Left renal pelvis (tissue), 4 donors: ENCODE results near the gene ST3GAL2. TPM values are rescaled to one million over a fixed set of nuclear protein-coding genes. Genes with fewer than 3 reads are reported as not detected.

Experiments used
- DNase-seq, 4 donors: peaks; one replicate each; pipeline ENCODE4 v3.0.0-alpha.2; 2013; ENCODE audit warnings: low read depth in 4 of 4, low spot score in 3 of 4
- polyA plus RNA-seq, 4 donors: library from polyadenylated mRNA; unstranded; fragments of 120-200 nt; gene quantifications; one replicate each; pipeline ENCODE4 v1.2.1, GENCODE V29; 2013; ENCODE audit not compliant: insufficient read length in 4 of 4

The ST3GAL2 gene, protein sequence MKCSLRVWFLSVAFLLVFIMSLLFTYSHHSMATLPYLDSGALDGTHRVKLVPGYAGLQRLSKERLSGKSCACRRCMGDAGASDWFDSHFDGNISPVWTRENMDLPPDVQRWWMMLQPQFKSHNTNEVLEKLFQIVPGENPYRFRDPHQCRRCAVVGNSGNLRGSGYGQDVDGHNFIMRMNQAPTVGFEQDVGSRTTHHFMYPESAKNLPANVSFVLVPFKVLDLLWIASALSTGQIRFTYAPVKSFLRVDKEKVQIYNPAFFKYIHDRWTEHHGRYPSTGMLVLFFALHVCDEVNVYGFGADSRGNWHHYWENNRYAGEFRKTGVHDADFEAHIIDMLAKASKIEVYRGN
- 10 to 100 TPM; 22.3 to 35.3 (median 28.4) TPM for polyA plus RNA-seq

DNA sequence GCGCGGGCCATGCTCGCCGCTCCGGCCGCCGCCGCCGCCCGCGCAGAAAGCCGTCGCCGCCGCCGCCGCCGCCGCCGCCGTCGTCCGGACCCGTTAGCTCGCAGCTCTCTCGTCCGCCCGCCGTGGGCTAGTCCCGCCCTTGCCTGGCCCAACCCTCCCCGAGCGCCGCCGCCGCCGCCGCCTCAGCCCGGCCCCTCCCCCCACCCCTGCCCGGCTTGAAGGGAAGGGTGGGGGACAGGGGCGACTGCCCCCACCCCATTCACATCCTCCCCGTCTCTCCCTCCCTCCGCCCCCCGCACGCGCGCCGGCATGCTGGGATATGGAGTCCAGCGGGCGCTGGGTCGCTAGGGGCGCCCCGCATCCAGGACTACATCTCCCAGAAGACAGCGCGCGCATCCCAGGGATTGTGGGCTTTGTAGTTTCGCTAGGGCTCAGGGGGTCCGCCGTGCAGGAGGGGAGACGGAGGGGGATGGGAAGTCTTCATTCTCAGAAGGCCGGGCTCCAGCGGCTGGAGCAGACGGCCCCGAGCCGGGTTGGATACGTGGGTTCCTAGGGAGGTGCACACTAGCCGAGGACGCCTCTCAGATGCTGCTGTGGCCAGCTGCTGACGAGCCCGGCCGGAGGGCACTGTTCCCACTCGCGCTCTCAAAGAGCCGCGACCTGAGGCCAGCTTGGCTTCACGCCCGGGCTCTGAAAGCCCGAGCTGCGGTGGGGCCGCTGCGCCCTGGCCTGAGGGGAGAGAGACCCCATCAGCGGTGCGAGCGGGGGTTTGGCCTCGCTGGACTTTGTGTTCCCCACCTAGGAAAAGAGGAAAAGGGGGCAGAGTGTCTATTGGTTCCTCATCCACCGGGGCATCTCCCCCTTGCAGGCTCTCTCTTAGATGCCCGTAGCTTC, at the start of gene ST3GAL2:
Gene ST3GAL2 (minus strand): TSS at position 132 of the 894 bp plus-strand sequence. CDS start 40,570 bp downstream, outside the sequence.
- DNase-seq, result peak; percentile 88 to 92 (median 90)

- no peak for DNase-seq
Observed at GRCh38 chr16:70484867-70485266, 46.0 kb upstream of the ST3GAL2 start.

DNA sequence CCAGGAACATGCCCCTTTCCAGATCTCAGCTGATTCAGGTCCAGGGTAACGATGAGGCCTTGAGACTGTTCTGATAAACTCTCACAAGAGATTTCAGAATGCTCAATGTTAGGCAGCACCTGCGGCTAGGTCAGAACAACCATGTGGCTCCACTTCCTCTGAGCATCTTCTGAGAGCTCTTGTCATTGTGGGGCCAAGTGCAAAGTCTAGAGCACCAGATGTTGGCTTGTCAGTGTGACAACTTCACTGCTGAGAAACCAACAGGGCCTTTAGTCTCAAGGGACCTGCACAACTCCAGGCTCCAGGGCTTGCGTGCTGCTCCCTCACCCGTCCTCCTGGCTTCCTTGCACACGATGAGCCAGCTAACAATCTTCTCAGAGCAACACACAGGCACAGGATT, 44.5 kb upstream of the ST3GAL2 start:
- no peak for DNase-seq

- DNase-seq, result no peak
Observed at GRCh38 chr16:70482624-70483023, 43.7 kb upstream of the ST3GAL2 start.

DNA sequence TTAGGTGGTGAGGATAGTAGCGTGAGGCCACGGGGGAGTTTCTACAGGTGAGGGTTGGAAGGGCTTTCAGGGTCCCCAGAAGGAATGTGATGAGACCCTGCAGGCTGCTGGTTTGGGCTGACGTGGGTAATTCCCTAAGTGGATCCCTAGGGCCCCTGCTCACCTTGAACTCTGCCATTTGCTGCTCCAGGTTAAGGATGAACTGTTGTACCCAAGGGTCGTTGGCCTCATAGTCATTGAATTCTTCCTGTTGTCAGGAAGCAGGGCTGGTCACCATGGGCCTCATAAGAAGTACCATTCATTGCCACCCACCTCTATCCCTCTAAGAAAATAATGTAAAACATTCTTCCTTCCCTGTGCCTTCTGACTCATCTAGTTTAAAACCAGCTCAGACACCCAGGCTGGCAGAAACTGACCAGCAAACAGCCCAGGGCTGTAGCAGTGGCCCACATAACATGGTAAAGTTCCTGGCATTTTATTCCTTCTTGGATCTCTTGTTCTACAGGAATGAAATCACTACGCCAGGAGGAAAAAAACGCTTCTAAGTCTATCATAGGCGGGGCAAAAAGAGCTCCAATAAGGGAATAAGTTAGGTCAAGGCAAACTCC, 43.1 kb upstream of the ST3GAL2 start:
- DNase-seq, result no peak

DNA sequence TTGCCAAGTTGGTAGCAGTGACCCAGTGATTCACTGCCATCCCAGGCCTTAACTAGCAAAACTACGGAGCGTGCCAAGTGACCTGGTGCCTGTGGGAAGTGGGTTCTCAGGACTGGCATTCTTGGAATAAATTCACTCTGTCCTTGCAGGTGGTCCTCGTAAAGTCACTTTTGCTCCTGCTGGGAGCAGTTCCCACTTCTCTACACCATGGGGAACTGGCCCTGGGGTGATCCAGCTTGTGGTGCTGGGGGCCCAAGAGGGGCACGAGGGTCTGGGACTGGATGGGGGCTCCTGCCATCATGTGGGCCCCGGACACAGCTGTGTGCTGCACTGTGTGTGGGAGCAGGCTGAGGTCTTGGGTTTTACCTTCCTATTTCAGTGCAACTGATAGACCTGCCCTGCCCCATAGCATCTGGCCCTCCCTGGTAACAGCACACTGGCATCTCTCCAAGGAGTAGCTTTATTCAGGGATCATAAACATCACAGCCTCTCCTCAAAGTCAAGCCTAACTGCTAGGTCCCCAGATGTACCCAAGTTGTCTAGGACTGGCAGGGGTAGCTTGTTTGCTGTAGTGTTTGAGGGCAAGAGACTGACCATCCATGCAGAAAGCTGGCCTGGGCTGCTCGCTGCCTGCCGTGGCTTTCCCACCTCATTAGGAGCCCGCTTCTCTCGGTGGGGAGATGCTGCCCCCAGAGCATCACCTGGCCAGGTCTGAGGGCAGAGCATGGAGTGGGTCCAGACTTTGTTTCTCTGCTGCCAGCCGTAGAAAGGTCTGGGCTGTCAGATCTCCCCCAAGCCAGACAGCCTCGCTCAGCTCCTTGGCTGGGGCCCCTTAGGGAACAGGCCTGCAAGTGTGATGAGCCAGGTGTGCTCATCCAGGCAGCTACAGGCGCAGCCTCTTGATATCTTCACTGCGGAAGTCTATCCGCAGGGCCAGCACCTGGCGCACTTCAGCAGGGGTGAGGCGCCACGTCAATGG, 41.5 kb upstream of the ST3GAL2 start:
- no peak for DNase-seq

DNA sequence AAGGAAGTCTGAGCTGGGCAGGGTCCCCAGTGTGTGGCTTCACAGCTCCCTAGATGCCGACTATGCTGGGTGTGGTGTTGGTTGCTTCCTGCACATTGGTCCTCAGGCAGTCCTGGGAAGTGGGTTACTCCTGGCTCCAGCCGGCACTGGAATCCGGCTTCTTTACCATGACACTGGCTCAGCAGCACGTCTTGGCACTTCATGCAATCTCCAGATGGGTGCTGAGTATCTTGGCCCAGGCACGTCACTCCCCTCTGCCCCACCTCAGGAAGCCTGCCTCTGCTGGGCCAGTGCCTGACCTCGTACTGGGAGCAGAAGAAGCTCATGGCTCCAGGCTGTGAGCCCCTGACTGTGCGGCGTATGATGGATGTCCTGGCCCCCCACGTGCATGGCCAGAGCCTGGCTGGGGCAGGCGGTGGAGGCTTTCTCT, 40.0 kb upstream of the ST3GAL2 start:
- no peak for DNase-seq

DNA sequence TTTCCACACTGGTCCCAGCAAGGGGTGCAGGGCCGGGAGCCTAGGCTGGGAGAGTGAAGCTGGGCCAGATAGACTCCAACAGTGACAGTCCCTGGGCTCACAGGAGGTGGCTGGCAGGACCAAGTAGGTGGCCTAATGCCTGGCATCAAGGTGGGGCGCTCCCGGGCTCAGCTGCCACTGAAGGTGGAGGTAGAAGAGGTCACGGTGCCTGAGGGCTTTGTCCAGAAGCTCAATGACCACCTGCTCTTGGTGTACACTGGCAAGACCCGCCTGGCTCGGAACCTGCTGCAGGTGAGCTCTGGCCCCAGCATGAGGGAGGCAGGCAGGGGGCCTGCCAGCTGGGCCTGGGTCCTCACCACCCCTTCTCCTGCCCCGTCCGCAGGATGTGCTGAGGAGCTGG, 39.3 kb upstream of the ST3GAL2 start:
- no peak for DNase-seq

DNA sequence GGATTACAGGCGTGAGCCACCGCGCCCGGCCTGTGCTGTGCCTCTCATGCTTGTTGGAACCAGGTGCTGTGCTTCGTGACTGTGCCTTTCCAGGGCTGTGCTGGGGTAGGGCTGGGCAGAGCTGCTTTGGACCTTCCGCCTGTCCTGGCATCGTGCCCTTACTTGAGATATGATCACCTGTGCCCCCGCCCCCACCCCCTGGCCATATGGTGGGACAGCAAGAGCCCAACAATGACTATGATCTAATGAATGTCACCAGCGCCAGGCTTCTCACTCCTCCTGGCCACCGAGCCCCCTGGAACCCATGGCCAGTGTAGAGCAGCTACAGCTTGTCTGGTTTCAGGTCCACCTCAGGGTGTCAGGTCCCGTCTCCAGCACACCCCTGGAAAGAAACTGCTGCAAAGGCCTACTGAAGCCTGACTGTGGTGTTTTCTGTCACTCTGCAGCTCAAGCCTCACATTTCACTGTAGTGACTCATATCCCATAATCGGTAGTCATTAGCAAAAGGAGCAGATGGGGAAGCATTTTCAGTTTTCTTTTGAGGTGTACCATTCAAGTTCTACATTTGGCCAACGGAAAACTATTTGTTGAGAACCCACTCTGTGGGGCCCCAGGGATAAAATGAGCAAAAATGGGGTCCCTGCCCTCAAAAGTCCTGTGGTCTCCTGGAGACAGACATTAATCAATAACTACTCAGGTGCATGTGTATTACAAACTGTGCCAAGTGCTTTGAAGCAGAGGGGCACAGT, 37.5 kb upstream of the ST3GAL2 start:
- no peak for DNase-seq

GRCh38 chr16:70475054-70475871, 36.4 kb upstream of the ST3GAL2 start:
- DNase-seq, result no peak

GRCh38 chr16:70474320-70475053, 35.6 kb upstream of the ST3GAL2 start:
- DNase-seq, result no peak

GRCh38 chr16:70473446-70474319, 34.8 kb upstream of the ST3GAL2 start:
- DNase-seq, result no peak

GRCh38 chr16:70472786-70473433, 34.0 kb upstream of the ST3GAL2 start:
- DNase-seq, result no peak

DNA sequence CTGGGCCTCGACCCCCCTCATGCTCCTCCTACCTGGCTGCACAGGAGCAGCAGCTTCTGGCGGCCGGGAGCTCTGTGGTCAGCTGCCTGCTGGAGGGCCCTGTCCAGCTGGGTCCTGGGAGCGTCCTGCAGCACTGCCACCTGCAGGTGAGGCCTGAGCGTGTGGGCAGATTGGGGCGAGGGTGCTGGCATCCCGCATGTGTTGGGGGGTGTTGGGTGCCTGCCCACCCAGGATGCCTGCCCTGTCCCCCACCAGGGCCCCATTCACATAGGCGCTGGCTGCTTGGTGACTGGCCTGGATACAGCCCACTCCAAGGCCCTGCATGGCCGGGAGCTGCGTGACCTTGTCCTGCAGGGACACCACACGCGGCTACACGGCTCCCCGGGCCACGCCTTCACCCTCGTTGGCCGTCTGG, 32.0 kb upstream of the ST3GAL2 start:
- no peak for DNase-seq

GRCh38 chr16:70470141-70470926, 31.4 kb upstream of the ST3GAL2 start:
- DNase-seq, result no peak
